BJ (cell line): ENCODE data around the gene TNK1. TPM values are rescaled to one million over a fixed set of nuclear protein-coding genes. Genes with fewer than 3 reads are reported as not detected.

Experiments
- CTCF ChIA-PET: fragments of 350-600 bp; formaldehyde crosslinking; extraction: SDS; loops from one replicate; lab custom pipeline; 2021; ENCODE audit warnings: antibody characterized with exemption, inconsistent platforms; lab: Yijun Ruan, JAX
- POLR2A ChIA-PET: fragments of 300-600 bp; sonication (Branson Sonifier 250); formaldehyde crosslinking; extraction: SDS; loops from one replicate; lab custom pipeline; 2021; ENCODE audit warnings: antibody characterized with exemption; lab: Charles Lee
- DNase-seq: peaks from one replicate; pipeline ENCODE4 v3.0.0-alpha.2; 2011; ENCODE audit warnings: low read depth
- H3K27me3 ChIP-seq: 2 replicates; pipeline ENCODE4 v1.6.0; 2011; ENCODE audit warnings: low read length; ENCODE audit not compliant: control insufficient read depth, insufficient read depth
- H3K36me3 ChIP-seq: 2 replicates; pipeline ENCODE4 v1.5.1; 2011; ENCODE audit warnings: low read length; ENCODE audit not compliant: control insufficient read depth, insufficient read depth
- H3K4me3 ChIP-seq: 2 replicates; pipeline ENCODE4 v1.5.1; 2011; ENCODE audit warnings: low read depth, mild to moderate bottlenecking, control low read depth, low read length
- CTCF ChIP-seq: IDR thresholded peaks from 2 replicates; pipeline ENCODE4 v1.5.1; 2011; ENCODE audit warnings: low read depth, mild to moderate bottlenecking, control low read depth, inconsistent platforms, low read length, moderate library complexity; ENCODE audit not compliant: insufficient read depth
- polyA plus RNA-seq: library from polyadenylated mRNA; depleted of rRNA; stranded (reverse); fragments of >200 nt; gene quantifications from 2 replicates; pipeline ENCODE4 v1.2.3, GENCODE V29; 2011

Gene TNK1
- polyA plus RNA-seq, 1 experiment = 2.2 TPM

- DNase-seq = no peak
- Histone ChIP-seq H3K36me3 (no peaks in the 10 kb centered on the region), H3K27me3 (no peaks in the 10 kb centered on the region), H3K4me3 (peak overlapping the region; percentile 71)
- no peak; the same call in 1 of the 2 replicates for TF ChIP-seq CTCF
- ChIA-PET POLR2A (no interaction called here), CTCF (interaction anchor here (0.7 to 4.8 kb wide), 2 partner anchors 52 to 208 kb away, joined by 3 to 40 read pairs; partner anchors contain the start of genes SENP3 and TMEM256)
These were observed 28.4 kb upstream of the TNK1 start for GRCh38 chr17:7352503-7352889.

GRCh38 chr17:7352910-7353635 is 27.8 kb upstream of the TNK1 start:
- TF ChIP-seq CTCF = no peak
- Histone ChIP-seq H3K27me3 (no peaks in the 10 kb centered on the region), H3K4me3 (peak overlapping the region; percentile 71), H3K36me3 (no peaks in the 10 kb centered on the region)
- POLR2A ChIA-PET = interaction anchor here (1.0 kb wide), 1 partner anchor 51 kb away, joined by 3 read pairs; the partner anchor contains the start of gene TMEM256
- CTCF ChIA-PET = interaction anchor here (0.7 to 4.8 kb wide), 4 partner anchors 51 to 208 kb away, joined by 3 to 45 read pairs (median 22); partner anchors contain the start of genes SENP3, TMEM102 and TMEM256
- DNase-seq = no peak

- DNase-seq = no peak
- Histone ChIP-seq H3K36me3 (no peaks in the 10 kb centered on the region), H3K27me3 (no peaks in the 10 kb centered on the region), H3K4me3 (peak overlapping the region; percentile 8; the same call in 1 of the 2 replicates)
- TF ChIP-seq CTCF = no peak
- ChIA-PET POLR2A (interaction anchor here (1.0 kb wide), 1 partner anchor 50 kb away, joined by 3 read pairs; the partner anchor contains the start of gene TMEM256), CTCF (interaction anchor here (1.0 to 4.8 kb wide), 11 partner anchors 8 to 333 kb away, joined by 3 to 45 read pairs (median 22); partner anchors contain the start of genes SENP3, TMEM102, TMEM256 and TP53)
These were observed 26.5 kb upstream of the TNK1 start for GRCh38 chr17:7354262-7354843.

- H3K27me3 ChIP-seq = no peaks in the 10 kb centered on the region
- DNase-seq = no peak
- peak within 1 kb of the TSS; percentile 8; the same call in 1 of the 2 replicates for H3K4me3 ChIP-seq
- POLR2A ChIA-PET = no interaction called here
- TF ChIP-seq CTCF = 0 out of 2 replicates have a peak, but pooled peaks have one; percentile 6
- CTCF ChIA-PET = interaction anchor here (1.0 to 4.8 kb wide), 13 partner anchors 8 to 332 kb away, joined by 3 to 45 read pairs (median 17); partner anchors contain the start of genes SENP3, TMEM102, TMEM256 and TP53
- no peaks in the 10 kb centered on the region for H3K36me3 ChIP-seq
These were observed 25.8 kb upstream of the TNK1 start, which contains the start of gene TMEM95 for GRCh38 chr17:7355053-7355452. Gene TMEM95 (plus strand): TSS chr17:7355156. CDS start chr17:7355205, 49 bp downstream.

GRCh38 chr17:7355573-7355972 is 25.3 kb upstream of the TNK1 start:
- CTCF ChIA-PET = interaction anchor here (0.8 to 4.8 kb wide), 19 partner anchors 9 to 332 kb away, joined by 3 to 45 read pairs (median 8); partner anchors contain the start of genes PLSCR3, SENP3, SOX15 and TMEM102
- Histone ChIP-seq H3K4me3 (no peak overlapping the region), H3K27me3 (no peaks in the 10 kb centered on the region), H3K36me3 (no peaks in the 10 kb centered on the region)
- POLR2A ChIA-PET = no interaction called here
- no peak for TF ChIP-seq CTCF
- DNase-seq = no peak
